ENCODE results near the gene SLAMF7.
A peak's percentile ranks its signal among the peaks of the same experiment; 100 is the strongest.
"Not testable (repeated sequence)": the region's sequence is repeated elsewhere in the genome, so short reads cannot be mapped to it uniquely, and the experiment has no call there.

SLAMF7 gene, protein sequence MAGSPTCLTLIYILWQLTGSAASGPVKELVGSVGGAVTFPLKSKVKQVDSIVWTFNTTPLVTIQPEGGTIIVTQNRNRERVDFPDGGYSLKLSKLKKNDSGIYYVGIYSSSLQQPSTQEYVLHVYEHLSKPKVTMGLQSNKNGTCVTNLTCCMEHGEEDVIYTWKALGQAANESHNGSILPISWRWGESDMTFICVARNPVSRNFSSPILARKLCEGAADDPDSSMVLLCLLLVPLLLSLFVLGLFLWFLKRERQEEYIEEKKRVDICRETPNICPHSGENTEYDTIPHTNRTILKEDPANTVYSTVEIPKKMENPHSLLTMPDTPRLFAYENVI

DNA sequence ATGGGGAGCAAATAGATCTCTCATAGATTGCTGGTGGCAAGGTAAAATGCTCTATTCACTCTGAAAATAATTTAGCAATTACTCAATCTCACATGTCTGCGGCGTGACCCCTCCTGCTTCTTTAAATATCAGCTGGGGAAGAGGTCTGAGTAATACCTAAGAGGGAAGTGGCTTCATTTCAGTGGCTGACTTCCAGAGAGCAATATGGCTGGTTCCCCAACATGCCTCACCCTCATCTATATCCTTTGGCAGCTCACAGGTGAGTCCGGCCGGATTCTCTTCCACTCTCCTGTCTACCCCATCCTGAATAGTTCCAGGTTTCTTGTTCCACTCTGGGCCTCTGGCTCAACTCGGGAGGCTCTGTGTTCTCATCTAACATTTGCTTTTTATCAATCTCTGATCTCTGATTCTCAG lies at the start of gene SLAMF7:
TSS of gene SLAMF7 (plus strand) at position 150 of the 414 bp plus-strand sequence. CDS start at position 205, 55 bp downstream.
- DNase-seq, result no peak

DNA sequence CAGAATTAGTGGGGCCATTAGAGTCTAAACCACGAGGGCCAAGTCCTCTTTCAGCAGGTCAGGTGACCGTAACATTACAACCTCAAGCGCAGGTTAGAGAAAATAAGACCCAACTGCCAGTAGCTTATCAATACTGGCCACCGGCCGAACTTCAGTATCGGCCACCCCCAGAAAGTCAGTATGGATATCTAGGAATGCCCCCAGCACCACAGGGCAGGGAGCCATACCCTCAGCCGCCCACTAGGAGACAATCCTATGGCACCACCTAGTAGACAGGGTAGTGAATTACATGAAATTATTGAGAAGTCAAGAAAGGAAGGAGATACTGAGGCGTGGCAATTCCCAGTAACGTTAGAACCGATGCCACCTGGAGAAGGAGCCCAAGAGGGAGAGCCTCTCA lies 46.7 kb upstream of the SLAMF7 start:
- peak; percentile 63 for DNase-seq

DNA sequence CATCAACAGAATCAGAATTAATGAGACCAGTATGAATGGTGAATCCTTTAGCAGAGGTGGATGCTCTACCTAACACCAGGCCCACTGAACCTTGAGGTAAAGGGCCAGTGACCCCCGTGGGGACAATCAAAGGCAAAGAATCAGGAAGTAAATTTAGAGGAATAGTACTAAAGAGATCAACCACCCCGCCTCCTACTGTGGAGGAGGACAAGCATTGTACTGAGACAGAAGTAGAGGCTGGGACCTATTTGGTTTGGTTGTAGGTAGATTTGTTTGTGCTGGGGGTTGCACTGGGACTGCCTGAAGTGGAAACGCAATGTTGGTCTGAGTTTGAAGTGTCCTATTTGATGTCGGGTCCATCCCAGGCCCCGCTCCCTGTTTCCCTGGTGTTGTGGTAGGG lies 36.9 kb upstream of the SLAMF7 start:
- DNase-seq, result no peak

DNA sequence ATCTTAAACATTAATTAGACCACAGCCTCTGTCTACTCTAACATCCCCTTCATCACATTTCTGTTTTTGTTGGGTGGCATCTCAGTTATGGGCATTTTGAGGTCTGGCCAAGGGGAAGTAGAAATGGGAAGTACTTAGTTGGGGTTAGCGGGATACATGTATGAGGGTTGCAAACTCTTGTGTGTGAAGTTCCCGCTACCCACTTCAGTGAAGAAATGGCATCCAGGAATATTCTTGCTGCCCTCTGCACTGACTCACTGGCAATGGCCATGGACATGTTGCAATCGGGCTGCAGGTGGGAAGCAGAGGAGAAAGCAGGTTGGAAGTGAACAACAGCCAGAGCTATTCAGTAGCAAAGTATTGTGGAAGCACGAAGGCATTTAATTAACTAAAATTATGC lies 34.8 kb upstream of the SLAMF7 start:
- no peak for DNase-seq

DNA sequence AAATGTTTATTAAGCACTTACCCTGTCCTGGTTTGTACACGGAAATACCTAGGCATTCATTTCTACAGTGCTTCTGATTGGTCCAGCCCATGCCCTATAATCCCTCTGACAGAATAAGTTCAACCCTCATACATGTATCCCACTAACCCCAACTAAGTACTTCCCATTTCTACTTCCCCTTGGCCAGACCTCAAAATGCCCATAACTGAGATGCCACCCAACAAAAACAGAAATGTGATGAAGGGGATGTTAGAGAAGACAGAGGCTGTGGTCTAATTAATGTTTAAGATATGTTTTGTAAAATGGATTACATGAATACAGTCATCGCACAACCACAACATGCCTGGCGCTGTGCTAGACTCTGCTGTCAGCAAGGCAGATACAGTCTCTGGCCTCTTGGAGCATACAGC lies 33.8 kb upstream of the SLAMF7 start:
- not testable (repeated sequence) for DNase-seq

DNA sequence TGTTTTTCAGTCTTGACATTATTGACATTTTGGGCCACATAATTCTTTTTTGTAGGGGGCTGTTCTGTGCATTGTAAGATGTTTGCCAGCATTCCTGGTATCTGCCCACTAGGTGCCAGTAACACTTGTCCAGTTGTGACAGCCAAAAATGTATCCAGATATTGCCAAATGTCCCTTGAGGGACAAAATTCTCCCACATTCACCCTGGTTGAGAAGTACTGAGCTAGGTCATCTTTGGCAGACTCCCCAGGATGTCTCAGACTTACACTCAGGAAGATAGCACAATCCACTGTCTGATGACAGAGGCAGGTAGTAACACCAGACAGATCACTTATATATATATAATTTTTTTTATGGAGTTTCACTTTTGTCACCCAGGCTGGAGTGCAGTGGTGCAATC lies 33.3 kb upstream of the SLAMF7 start:
- DNase-seq, result no peak

DNA sequence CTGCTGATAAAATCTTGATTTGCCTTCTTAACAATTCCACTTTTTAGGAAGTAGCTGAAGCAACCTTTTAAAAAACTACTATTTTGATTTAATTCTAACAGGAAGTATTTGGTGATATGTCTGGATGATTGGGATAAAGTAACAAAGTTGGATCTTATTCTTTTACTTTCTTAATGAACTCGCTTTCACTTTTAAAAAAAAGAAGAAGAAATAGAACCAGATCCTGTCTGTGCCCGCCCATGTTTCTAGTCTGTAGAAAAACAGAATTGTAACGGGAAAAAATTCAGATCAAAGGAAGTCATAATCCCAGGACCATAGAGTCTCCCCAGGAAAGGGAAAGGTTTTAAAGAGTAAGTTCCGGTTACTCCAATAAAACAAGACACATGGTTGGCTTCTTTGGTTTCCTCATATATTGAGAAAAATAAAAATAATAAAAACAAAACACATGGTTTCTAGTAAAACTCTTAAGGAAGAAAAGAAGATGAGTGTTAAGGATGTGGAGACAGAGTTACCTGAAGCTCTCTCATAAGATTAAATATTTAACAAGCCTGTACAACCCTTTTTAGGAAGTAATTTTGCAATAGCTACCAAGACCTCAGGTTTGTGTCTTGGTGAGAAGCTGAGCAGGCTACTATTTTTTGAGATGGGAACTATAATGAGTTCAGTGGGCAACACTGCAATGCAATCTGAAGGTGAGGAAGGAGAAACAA lies 32.4 kb upstream of the SLAMF7 start:
- DNase-seq, result no peak

DNA sequence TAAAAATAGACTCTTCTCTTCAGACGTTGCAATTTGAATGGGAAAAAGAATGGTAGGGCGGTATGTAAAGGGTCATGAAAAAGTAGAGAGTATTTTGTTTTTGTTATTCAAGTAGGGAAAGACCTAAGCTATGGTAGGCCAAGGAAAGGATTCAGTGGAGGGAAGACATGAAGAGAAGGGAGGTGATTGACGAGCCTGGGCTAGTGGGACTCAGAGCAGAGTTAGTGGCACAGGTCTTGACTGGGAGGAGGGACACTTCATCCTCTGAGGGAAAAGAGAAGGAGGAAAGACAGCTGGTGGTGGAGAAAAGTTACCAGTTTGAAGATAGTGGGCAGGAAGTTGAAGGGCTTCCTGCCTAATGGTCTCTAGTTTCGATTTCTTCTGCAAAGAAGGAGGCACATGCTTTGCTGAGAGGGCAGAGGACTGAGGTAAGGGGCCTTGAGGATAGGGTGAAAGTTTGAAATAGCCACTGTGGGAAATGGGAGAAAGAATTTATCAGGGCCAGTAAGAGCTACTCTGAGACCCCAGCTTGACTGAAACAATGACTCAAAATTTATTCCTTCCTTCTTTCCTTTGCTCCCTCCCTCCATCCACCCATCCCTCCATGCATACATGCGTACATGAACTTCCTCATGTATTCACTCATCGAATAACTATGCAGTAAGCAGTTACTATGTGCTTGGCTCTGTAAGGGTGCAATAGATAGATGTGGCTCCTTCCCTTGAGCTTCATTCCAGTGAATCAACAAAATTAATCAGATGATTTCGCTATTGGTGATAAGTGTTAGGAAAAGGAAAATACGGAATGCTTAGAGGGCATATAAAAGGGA lies 31.6 kb upstream of the SLAMF7 start:
- no peak for DNase-seq

DNA sequence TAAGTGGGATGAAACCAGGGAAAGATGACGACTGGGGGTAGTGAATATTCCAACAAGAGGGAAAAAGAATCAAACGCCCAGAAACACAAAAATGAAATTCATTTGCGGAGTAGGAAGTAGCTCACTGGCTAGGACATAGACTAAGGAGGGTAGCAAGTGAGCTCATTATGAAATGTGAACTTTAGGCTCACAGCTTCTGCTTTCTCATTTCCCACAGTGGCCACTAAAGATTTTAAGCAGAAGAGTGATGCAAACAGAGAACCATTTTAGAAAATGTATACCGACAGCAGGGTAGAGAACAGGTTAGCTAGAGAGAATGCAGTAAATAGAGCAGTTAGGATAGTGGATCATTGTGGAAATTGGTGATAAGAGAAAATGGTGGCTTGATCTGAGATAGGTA lies 30.9 kb upstream of the SLAMF7 start:
- no peak for DNase-seq

DNA sequence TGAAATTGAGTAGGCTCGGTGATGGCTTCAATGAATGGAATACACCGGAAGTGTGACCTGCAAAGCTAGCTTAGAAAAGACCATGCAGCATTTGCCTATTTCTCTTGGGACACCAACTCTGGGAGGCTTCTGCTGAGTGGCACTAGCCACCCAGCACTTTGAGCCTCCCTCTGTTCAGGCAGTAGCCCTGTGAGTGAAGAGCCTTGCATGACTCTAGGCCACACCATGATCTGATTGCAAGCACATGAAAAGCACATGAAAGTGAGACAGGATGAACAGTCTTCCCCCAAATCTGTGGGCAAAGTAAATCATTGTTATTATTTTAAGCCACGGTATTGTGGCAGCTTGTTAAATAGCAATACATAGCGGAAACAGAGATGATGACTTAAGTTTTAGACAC lies 30.2 kb upstream of the SLAMF7 start:
- no peak for DNase-seq

DNA sequence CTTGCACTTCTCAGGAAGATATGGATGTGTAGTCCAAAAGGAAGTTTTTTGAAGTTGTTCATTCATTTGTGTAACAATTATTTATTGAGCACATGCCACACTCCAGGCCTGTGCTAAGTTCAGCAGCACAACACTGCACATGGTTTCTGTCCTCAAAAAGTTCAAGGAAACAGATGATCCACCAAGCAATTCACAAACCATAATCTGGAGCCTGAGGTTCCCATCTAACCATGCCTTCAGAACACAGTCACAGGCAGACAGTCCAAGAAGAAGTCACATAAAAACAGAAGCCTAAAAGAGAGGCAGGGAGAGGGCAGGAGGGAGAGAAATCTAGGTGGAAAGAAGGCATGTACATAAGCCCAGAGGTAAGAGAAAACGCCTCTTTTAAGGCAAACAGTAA lies 29.3 kb upstream of the SLAMF7 start:
- no peak for DNase-seq

DNA sequence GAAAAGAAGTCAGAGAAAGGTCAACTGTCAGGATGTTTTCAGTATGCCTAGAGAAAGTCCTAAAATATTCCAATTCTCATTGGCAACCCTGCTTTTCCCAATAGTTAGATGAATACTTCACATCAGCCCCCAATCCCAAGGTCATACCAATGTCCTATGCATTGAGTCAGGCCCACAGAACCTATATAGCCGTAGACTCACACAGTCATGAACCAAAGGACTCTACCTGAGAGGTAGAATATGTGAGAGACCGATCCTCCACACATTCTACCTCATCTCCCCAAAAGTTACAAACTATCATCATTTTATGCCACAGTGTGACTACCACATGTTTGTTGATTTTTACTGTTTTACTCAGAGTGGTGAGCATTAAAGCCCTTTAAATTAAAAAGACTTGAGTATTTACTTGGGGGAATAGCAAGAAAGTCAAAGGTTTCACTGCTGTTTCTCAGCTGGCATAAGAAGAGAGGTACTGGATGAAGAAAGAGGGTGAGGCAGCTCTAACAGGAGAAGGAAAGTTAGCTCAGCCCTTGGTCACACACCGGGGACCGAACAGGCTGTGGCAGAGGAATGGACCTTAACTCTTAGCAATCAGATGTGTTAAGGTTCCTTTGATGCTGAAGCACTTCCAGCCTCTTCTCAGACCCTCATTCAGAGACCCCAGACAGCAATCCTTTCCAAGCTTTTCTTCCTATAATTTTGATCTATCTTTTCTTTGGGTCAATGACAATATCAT lies 28.4 kb upstream of the SLAMF7 start:
- no peak for DNase-seq

DNA sequence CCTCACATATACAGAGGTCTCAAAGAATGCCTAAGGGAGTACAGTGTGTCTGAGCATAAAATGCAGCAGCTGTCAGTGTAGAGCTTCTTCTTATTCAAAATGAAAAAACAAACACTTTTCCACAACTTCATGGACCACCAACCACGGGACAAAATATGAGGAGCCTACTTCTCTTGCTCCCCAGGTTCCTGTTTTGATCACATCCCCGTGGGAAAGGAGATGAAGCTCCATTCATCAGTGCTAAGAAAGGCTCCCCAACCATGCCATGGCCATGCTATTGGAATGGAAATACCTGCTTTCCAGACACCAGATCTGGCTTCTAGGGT lies 27.8 kb upstream of the SLAMF7 start:
- no peak for DNase-seq

DNA sequence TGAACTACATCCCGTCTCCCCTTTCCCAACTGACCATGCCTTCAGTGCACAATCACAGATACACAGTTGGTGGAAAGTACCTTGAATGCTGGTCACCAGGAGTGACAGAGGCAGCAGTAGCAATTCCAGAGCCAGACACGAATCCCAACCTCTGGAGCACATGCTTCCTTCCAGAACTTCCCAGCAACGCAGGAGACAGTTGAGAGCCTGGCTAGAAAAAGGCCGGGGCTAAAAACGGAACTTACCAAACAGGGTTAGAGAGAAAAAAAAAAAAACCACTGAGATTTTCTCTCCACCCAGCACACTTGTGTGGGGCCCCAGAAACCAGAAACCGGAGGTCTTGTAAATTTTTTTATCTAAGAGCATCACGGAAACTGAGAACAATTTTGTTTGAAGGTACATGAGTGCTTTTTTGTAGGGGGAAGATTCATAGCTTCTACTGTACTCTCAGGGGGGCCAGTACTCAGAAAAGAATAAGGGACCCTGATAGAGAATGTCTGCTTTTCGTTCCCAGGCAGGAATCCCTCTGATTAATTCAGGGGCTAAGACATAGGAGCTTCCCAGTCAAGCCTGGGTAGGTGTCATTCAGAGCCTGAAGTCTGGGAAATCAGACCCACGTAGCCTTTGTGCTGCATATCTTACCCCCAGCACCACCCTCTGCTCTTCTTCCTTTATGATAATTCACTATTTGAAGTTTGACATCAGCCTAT lies 27.3 kb upstream of the SLAMF7 start, which contains the start of gene CD48:
TSS of gene CD48 (minus strand) at position 221 of the 710 bp plus-strand sequence. CDS start at position 162, 59 bp downstream.
- DNase-seq, result no peak

DNA sequence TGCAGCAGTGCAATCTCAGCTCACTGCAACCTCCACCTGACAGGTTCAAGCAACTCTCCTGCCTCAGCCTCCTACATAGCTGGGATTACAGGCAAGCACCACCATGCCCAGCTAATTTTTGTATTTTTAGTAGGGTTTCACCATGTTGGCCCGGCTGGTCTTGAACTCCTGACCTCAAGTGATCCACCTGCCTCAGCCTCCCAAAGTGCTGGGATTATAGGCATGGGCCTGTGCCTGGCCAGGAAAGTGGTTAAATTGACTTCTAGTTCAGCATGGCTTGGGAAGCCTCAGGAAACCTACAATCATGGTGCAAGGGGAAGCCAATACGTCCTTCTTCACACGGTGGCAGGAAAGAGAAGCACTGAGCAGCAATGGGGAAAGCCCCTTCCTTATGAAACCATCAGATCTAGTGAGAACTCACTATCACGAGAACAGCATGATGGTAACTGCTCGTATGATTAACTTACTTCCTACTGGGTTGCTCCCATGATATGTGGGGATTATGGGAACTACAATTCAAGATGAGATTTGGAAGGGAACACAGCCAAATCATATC lies 26.4 kb upstream of the SLAMF7 start:
- DNase-seq, result not testable (repeated sequence)

DNA sequence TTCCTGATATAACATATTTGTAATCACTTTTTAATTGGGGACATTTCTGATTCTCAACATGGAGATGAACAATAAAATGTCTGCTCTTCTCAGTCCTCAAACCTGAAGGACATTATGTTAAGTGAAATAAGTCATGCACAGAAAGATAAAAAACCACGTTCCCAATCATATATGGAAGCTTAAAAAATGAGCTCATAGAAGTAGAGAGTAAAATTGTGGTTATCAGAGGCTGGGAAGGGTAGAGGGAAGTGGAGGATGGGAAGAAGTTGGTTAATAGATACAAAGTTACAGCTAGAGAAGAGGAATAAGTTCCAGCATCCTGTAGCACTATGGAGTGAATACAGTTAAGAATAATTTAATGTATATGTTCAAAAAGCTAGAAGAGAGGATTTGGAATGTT lies 25.9 kb upstream of the SLAMF7 start:
- no peak for DNase-seq

DNA sequence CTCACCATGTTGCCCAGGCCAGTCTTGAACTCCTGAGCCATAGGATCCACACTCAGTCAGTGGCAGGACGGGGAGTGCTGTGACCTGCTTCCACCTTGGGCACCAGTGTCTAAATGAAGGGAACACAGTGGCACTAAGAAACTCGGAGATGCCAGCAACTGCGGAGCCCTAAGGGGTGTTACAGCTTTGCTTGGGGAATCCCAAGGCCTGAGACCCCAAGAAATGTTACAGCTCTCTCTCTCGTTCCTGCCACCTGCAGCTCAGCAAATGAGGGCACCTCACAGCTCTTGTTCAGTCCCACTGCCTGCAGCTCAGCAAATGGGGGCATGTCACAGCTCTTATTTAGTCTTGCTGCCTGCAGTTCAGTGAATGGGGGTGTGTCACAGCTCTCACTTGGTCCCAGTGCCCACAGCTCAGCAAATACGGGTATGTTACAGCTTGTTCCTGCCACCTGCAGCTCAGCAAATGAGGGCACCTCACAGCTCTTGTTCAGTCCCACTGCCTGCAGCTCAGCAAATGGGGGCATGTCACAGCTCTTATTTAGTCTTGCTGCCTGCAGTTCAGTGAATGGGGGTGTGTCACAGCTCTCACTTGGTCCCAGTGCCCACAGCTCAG lies 24.9 kb upstream of the SLAMF7 start:
- not testable (repeated sequence) for DNase-seq

DNA sequence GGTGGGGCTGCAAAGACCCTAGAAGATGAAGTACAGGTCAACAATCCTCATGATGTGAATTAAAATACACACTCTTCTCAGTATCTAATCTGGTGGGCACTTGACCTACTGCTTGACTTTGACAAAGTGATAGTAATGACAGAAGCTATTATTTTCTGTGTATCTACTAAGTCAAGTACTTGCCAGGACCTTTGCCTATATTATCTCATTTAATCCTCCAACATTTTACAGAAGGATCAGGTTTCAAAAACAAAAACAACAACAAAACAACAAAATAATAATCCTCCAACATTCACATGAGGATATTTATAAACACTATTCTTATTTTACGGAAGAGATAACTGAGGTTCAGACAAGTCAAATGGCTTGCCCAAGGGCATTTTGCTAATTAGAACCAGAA lies 23.0 kb upstream of the SLAMF7 start:
- DNase-seq, result no peak

DNA sequence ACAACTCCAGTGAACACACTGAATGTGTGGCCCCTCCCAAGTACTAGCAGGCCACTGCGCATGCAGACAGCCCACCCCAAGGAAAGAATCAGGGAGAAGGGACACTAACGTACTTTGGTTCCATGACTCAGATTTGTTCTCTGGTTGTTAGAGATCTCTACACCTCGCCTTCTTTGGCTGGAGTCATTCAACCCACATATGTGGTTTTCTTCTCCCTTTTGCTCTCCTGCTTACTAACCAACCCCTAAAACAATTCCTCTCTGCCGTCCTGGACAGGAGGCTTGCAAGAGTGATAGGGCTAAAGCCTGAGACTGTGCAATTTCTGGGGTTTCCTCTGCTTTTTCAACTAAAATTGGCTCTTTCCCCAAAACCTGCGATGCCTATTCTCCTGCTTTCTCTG lies 21.7 kb upstream of the SLAMF7 start:
- no peak for DNase-seq

DNA sequence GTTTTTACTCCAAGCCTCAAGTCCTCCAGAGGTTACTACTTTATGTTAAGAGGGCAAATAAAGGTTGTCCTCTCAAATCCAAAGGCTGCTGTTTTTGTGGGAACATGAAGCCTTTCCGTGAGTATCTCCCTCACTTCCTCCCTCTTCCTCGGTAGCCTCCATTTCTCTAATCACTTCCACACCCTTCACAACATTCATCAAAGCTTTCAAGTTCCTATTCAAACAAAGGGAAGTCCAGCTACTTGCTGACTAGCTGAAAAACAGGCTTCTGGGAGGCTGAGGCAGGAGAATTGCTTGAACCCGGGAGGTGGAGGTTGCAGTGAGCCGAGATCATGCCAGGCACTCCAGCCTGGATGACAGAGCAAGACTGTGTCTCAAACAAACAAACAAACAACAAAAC lies 20.8 kb upstream of the SLAMF7 start:
- DNase-seq, result no peak

DNA sequence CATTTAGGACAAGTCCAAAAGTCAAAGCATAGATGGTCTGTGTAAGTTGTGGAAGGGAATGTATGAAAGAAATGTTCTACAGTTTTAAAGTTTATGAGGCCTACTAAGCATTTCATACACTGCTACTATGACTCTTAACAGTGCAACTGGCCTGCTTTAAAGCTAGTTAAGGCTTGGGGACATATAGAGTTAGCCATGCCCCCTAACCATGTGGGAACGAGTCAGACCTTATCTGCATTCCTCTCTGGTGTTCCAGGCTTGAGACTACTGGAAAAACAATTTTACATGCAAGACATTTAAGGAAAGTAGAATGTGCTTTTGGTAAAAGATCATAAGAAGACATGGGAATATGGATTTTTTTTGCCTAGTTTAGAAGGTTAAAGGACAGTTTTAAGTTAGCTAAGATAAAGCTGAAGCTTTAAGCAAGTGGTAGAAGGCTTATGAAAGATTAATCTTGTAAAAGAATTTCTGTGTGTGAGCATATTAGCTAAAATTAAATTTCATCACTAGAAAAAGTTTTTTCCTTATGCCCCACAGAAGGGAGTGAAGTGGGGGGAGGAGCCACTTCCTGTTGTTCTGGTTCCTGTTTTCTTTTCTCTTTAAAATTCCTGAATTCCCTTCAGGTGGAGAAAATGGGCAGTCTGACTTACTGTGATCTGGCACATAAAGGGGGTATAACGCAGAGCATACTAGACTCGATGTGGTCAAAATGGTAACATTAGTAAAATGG lies 18.5 kb upstream of the SLAMF7 start:
- no peak for DNase-seq
